ENCODE results near the gene IL36G.

GRCh38 chr2:113012436-113013335, 34.9 kb downstream of the IL36G start:
- TF ChIP-seq CTCF (conservative IDR thresholded peaks at IDR 0.05; ENCODE audit: low read length) (no peak), EZH2phosphoT487 (IDR thresholded peaks at IDR 0.05; ENCODE audit: borderline replicate concordance, low read depth, low read length) (no peak)
